GM23248 (cell line): ENCODE measurements around the gene TRAP1.

Experiments used
- EZH2 ChIP-seq: fragments of 200-600 bp; sonication (generic); IDR thresholded peaks from 2 replicates; pipeline ENCODE4 v1.6.1; 2018; ENCODE audit warnings: antibody characterized with exemption, mild to moderate bottlenecking; ENCODE audit not compliant: insufficient read depth, poor library complexity, severe bottlenecking
- EZH2phosphoT487 ChIP-seq: fragments of 200-600 bp; sonication (generic); IDR thresholded peaks from 2 replicates; pipeline ENCODE4 v1.6.1; 2018; ENCODE audit warnings: antibody characterized with exemption, moderate library complexity, mild to moderate bottlenecking, low read depth; ENCODE audit not compliant: insufficient read depth

DNA sequence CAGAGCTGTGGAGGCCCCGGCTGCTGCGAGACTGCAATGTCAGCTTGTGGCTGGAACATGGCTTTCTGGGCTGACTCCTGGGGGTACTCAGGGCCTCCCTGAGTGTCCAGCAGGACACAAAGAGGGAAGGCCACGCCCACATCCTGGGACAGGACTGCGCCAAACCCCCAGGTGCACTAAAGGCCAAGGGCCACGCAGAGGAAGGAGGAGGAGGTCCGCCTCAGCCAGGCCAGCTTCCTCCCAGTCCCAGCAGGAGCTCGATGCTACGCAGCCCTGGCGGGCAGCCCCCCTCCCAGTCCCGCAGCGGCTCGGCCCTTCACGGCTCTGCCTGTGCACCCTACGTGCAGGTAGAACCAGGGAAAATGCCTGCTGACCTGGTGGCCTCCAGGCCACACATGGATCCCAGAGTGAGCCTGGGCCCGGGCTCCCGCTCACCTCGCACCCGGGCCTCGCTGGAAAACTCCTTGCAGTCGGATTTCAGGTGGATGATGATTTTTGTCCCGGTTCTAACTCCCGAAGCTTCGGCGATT lies 41.7 kb downstream of the TRAP1 start:
- TF ChIP-seq EZH2phosphoT487 (no peak), EZH2 (no peak)
